Panc1 (cell line): ENCODE measurements around the gene ARID5B. TPM values are rescaled to one million over a fixed set of nuclear protein-coding genes. Genes with fewer than 3 reads are reported as not detected.
A peak's percentile ranks its signal among the peaks of the same experiment; 100 is the strongest.

Experiments used
- ATAC-seq: fragments of 200-7000 bp; cut with Tn5 transposase; 2 replicates; pipeline ENCODE4 v1.9.1; 2020; ENCODE audit warnings: mild to moderate bottlenecking, moderate library complexity
- BruUV-seq: library from RNA; stranded (reverse); fragments of 400-500 nt; replicated peaks from 2 replicates; lab custom pipeline; 2021; lab: Mats Ljungman, UMichigan
- CTCF ChIA-PET: fragments of 300-600 bp; sonication (Branson Sonifier 250); formaldehyde crosslinking; loops from one replicate; lab custom pipeline; 2022; ENCODE audit warnings: antibody characterized with exemption; lab: Charles Lee
- POLR2A ChIA-PET: fragments of 300-600 bp; sonication (Branson Sonifier 250); formaldehyde crosslinking; loops from one replicate; lab custom pipeline; 2022; ENCODE audit warnings: antibody characterized with exemption; lab: Charles Lee
- DNase-seq: peaks from one replicate; pipeline ENCODE4 v3.0.0-alpha.2; 2010; ENCODE audit warnings: low read depth, low spot score
- H3K27ac ChIP-seq: 2 replicates; pipeline ENCODE4 v1.5.1; 2011; ENCODE audit warnings: mild to moderate bottlenecking, low read length, inconsistent platforms
- H3K27me3 ChIP-seq: fragments of 200-500 bp; sonication (Bioruptor generic); 2 replicates; pipeline ENCODE4 v1.6.0; 2014; ENCODE audit warnings: low read length, inconsistent platforms; ENCODE audit not compliant: control insufficient read depth, insufficient read depth
- H3K36me3 ChIP-seq: fragments of 200-500 bp; sonication (Bioruptor generic); 2 replicates; pipeline ENCODE4 v1.5.1; 2014; ENCODE audit warnings: inconsistent platforms, mild to moderate bottlenecking, low read length, moderate library complexity; ENCODE audit not compliant: control insufficient read depth, insufficient read depth
- H3K4me1 ChIP-seq: 2 replicates; pipeline ENCODE4 v1.5.1; 2011; ENCODE audit warnings: inconsistent platforms, mild to moderate bottlenecking, low read length, moderate library complexity; ENCODE audit not compliant: control insufficient read depth, insufficient read depth
- H3K4me3 ChIP-seq, 2 experiments: 2 replicates each; pipeline ENCODE4 v1.5.1; 2011 to 2012; ENCODE audit warnings: low read depth in 2 of 2, low read length in 2 of 2, mild to moderate bottlenecking in 2 of 2, inconsistent platforms in 1 of 2, moderate library complexity in 1 of 2
- H3K9me3 ChIP-seq: fragments of 200-500 bp; sonication (Bioruptor generic); 2 replicates; pipeline ENCODE4 v1.5.1; 2014; ENCODE audit warnings: low read depth, mild to moderate bottlenecking, inconsistent platforms, low read length, moderate library complexity; ENCODE audit not compliant: control insufficient read depth, insufficient read depth
- POLR2AphosphoS5 ChIP-seq: IDR thresholded peaks from 2 replicates; pipeline ENCODE4 v1.6.1; 2012; ENCODE audit warnings: mild to moderate bottlenecking, low read depth, low read length, moderate library complexity
- SIN3A ChIP-seq: IDR thresholded peaks from 2 replicates; pipeline ENCODE4 v1.6.1; 2012; ENCODE audit warnings: low read depth, mild to moderate bottlenecking, low read length, moderate library complexity, borderline replicate concordance; ENCODE audit not compliant: insufficient read depth
- TCF7L2 ChIP-seq: IDR thresholded peaks from 2 replicates; pipeline ENCODE4 v1.6.1; 2011; ENCODE audit warnings: mild to moderate bottlenecking, low read depth, low read length, inconsistent platforms
- in situ Hi-C: cut with HindIII; loops from 2 replicates; pipeline ENCODE4 v1.10.0; 2016; ENCODE audit warnings: low sequenced_read_pairs, low pct_unique_long_range_greater_than_20kb
- intact Hi-C: fragments of 100-400 bp; cut with micrococcal nuclease; formaldehyde crosslinking; loops from one replicate; pipeline ENCODE4 v1.10.0; 2022; ENCODE audit not compliant: unreplicated experiment
- total RNA-seq: library from RNA; stranded (reverse); gene quantifications from one replicate; pipeline ENCODE4 v1.2.1, GENCODE V29; 2021; ENCODE audit not compliant: unreplicated experiment
- TF ChIP-seq, protein P1 (sequence below), 2 experiments: IDR thresholded peaks; 2 replicates each; pipeline ENCODE4 v1.6.1; 2011 to 2012; ENCODE audit warnings: low read depth in 2 of 2, control low read depth in 1 of 2, low read length in 1 of 2, mild to moderate bottlenecking in 1 of 2, moderate library complexity in 1 of 2; ENCODE audit not compliant: insufficient read depth in 1 of 2
- TF ChIP-seq, protein P2 (sequence below): fragments of 450-650 bp; IDR thresholded peaks from 2 replicates; pipeline ENCODE4 v1.5.1; 2017; ENCODE audit warnings: mild to moderate bottlenecking

ARID5B gene
- total RNA-seq, 1 experiment from 2014 or later = 22.7 TPM

DNA sequence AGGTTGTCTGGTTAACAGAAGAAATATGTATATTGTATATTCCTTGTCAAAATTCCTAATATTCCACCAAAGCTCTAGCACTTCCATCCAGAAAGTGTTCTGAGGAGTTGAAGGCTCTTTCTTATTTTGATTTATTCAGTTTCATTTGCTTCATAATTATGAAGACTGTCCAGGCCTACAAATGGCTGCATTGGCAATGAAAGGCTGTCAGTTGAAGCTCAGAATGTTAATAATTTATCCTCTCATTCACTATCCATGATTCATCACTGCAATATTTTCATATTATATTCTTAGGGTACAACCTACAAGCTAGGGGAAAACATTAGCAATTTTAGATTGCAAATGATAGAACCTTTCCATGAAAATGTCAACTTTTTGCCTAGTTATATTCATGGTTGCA lies 57.3 kb downstream of the ARID5B start:
- H3K4me3 ChIP-seq = no peak overlapping the region
- ATAC-seq (no peak), DNase-seq (no peak)
- POLR2A ChIA-PET = no interaction called here
- no TSS peak for BruUV-seq
- H3K36me3 ChIP-seq = no peaks in the 10 kb centered on the region
- H3K9me3 ChIP-seq = no peaks in the 10 kb centered on the region
- TF ChIP-seq TCF7L2 (no peak), SIN3A (no peak), POLR2AphosphoS5 (no peak)
- TF ChIP-seq, protein P1, sequence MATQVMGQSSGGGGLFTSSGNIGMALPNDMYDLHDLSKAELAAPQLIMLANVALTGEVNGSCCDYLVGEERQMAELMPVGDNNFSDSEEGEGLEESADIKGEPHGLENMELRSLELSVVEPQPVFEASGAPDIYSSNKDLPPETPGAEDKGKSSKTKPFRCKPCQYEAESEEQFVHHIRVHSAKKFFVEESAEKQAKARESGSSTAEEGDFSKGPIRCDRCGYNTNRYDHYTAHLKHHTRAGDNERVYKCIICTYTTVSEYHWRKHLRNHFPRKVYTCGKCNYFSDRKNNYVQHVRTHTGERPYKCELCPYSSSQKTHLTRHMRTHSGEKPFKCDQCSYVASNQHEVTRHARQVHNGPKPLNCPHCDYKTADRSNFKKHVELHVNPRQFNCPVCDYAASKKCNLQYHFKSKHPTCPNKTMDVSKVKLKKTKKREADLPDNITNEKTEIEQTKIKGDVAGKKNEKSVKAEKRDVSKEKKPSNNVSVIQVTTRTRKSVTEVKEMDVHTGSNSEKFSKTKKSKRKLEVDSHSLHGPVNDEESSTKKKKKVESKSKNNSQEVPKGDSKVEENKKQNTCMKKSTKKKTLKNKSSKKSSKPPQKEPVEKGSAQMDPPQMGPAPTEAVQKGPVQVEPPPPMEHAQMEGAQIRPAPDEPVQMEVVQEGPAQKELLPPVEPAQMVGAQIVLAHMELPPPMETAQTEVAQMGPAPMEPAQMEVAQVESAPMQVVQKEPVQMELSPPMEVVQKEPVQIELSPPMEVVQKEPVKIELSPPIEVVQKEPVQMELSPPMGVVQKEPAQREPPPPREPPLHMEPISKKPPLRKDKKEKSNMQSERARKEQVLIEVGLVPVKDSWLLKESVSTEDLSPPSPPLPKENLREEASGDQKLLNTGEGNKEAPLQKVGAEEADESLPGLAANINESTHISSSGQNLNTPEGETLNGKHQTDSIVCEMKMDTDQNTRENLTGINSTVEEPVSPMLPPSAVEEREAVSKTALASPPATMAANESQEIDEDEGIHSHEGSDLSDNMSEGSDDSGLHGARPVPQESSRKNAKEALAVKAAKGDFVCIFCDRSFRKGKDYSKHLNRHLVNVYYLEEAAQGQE (IDR thresholded peaks at IDR 0.05; ENCODE audit: insufficient read depth in 1 of 2, low read depth in 2 of 2, low read length in 1 of 2) = no peak
- TF ChIP-seq, protein P2, sequence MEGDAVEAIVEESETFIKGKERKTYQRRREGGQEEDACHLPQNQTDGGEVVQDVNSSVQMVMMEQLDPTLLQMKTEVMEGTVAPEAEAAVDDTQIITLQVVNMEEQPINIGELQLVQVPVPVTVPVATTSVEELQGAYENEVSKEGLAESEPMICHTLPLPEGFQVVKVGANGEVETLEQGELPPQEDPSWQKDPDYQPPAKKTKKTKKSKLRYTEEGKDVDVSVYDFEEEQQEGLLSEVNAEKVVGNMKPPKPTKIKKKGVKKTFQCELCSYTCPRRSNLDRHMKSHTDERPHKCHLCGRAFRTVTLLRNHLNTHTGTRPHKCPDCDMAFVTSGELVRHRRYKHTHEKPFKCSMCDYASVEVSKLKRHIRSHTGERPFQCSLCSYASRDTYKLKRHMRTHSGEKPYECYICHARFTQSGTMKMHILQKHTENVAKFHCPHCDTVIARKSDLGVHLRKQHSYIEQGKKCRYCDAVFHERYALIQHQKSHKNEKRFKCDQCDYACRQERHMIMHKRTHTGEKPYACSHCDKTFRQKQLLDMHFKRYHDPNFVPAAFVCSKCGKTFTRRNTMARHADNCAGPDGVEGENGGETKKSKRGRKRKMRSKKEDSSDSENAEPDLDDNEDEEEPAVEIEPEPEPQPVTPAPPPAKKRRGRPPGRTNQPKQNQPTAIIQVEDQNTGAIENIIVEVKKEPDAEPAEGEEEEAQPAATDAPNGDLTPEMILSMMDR = no peak
- no peaks in the 10 kb centered on the region for H3K27me3 ChIP-seq
- intact Hi-C loops = no loop called here
- H3K4me1 ChIP-seq = 0 out of 2 replicates have a peak, but pooled peaks cover 3% of the 10 kb centered on the region
- in situ Hi-C loops = no loop called here
- CTCF ChIA-PET = no interaction called here
- peak overlapping the region; percentile 36; the same call in 1 of the 2 replicates for H3K27ac ChIP-seq

DNA sequence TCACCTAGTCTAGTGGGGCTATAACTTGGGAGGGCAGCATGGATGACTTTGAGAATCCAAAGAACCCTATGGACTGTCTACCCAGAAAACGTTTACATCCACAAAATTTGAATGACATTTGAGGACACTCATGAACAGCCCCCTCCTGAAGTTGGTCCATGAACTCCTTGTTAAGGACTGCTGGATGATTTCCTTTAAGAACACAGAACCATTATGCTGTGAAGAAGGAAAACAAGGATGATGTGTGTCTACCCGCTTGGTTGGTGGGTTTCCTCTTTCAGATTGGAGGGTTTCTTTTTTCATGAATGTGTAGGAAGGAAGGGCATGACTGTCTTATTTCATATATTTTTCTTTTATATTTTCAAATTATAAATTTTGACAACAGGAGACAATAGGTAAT lies 58.3 kb downstream of the ARID5B start:
- no peaks in the 10 kb centered on the region for H3K27me3 ChIP-seq
- no TSS peak for BruUV-seq
- peaks cover 7% of the 10 kb centered on the region; the same call in 1 of the 2 replicates for H3K4me1 ChIP-seq
- ChIA-PET CTCF (no interaction called here), POLR2A (no interaction called here)
- no peak for TF ChIP-seq SIN3A
- TF ChIP-seq, protein P1 (IDR thresholded peaks at IDR 0.05; ENCODE audit: insufficient read depth in 1 of 2, low read depth in 2 of 2, low read length in 1 of 2) = no peak
- TF ChIP-seq, protein P2 = no peak
- no peak for TF ChIP-seq TCF7L2
- no peak overlapping the region for H3K4me3 ChIP-seq
- H3K9me3 ChIP-seq = no peaks in the 10 kb centered on the region
- no peaks in the 10 kb centered on the region for H3K36me3 ChIP-seq
- H3K27ac ChIP-seq = peak overlapping the region; percentile 11; the same call in 1 of the 2 replicates
- in situ Hi-C loops = no loop called here
- DNase-seq (no peak), ATAC-seq (no peak)
- intact Hi-C loops = no loop called here
